Measurements from ENCODE around the gene PDZD2. TPM values are rescaled to one million over a fixed set of nuclear protein-coding genes. Genes with fewer than 3 reads are reported as not detected.

The PDZD2 gene
- total and polyA plus RNA-seq, 2 donors (not counting 3 experiments of a cell fraction or from before 2014, with no cell fraction given), result 0.66 to 6.9 TPM

DNA sequence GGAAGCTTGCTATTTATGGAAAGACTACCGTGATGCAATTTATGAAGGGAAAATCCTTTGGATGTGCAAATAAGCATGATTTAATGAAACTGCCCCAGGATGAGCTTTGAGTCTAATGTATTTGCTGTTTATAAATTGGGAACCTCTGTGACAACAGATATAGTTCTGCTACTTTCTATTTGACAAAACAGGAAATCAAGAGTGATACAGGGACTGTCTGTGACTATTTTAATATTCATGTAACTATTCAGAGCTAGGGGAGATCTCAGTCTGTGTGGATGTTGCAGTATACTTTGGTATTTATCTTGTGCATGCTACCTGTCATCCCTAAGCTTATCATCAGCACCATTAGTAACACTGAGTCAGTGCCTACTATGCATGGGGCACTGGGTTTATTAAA lies 132.1 kb downstream of the PDZD2 start:
- TF ChIP-seq EZH2 (IDR thresholded peaks at IDR 0.05; ENCODE audit: borderline replicate concordance, low read depth, low read length, severe bottlenecking) (no peak), JUN (IDR thresholded peaks at IDR 0.05; ENCODE audit: borderline replicate concordance, insufficient read depth, insufficient read length, low read depth) (no peak), POLR2A (IDR thresholded peaks at IDR 0.05; ENCODE audit: low read depth, low read length) (no peak), MYC (IDR thresholded peaks at IDR 0.05; ENCODE audit: low read depth, low read length) (no peak), GATA2 (IDR thresholded peaks at IDR 0.05; ENCODE audit: insufficient read depth, insufficient read length, low read depth, low read length) (no peak), CTCF (IDR thresholded peaks at IDR 0.05; ENCODE audit: extremely low read depth in 1 of 2, insufficient read depth in 1 of 2, low read depth in 1 of 2, low read length in 2 of 2) (no peak), FOS (IDR thresholded peaks at IDR 0.05; ENCODE audit: borderline replicate concordance, insufficient read depth, low read length) (no peak), POLR2AphosphoS5 (IDR thresholded peaks at IDR 0.05; ENCODE audit: insufficient read depth, low read depth, low read length) (no peak)
- TF ChIP-seq, protein P1, sequence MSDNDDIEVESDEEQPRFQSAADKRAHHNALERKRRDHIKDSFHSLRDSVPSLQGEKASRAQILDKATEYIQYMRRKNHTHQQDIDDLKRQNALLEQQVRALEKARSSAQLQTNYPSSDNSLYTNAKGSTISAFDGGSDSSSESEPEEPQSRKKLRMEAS (IDR thresholded peaks at IDR 0.05; ENCODE audit: insufficient read depth, insufficient read length), result no peak
- dilution Hi-C loops (cut with MboI; ENCODE audit: extremely low pct_ligation_motif_present, low sequenced_read_pairs) (no loop called here), intact Hi-C loops (cut with micrococcal nuclease) (no loop called here)
- CTCF ChIA-PET, result no interaction called here
- Histone ChIP-seq H3K79me2 (ENCODE audit: control insufficient read depth, insufficient read depth, low read length) (no peaks in the 10 kb centered on the region), H3K27me3 (ENCODE audit: control insufficient read depth in 2 of 2, insufficient read depth in 2 of 2, low read length in 2 of 2) (no peaks in the 10 kb centered on the region), H3K4me1 (ENCODE audit: control insufficient read depth, extremely low read depth, insufficient read depth, low read length) (no peaks in the 10 kb centered on the region), H2AFZ (ENCODE audit: low read depth, low read length) (no peak overlapping the region), H3K9me1 (replicated peaks; ENCODE audit: control insufficient read depth, extremely low read depth, insufficient read depth, low read length) (no peaks in the 10 kb centered on the region), H3K36me3 (ENCODE audit: control insufficient read depth in 2 of 2, extremely low read depth in 1 of 2, insufficient read depth in 2 of 2, low read length in 2 of 2) (no peaks in the 10 kb centered on the region), H3K27ac (ENCODE audit: insufficient read depth, low read depth, low read length) (no peak overlapping the region), H3K4me2 (ENCODE audit: insufficient read depth, low read length) (no peak overlapping the region), H3K4me3 (replicated peaks in 1 of 3; ENCODE audit: insufficient read depth in 1 of 3, low read depth in 1 of 3, low read length in 3 of 3) (no peak overlapping the region), H3K9me3 (replicated peaks; ENCODE audit: control insufficient read depth, insufficient read depth, low read length) (no peaks in the 10 kb centered on the region), H3K9ac (replicated peaks; ENCODE audit: extremely low read depth, insufficient read depth, low read length) (no peak overlapping the region), H4K20me1 (replicated peaks; ENCODE audit: control insufficient read depth, extremely low read depth, insufficient read depth, low read length) (no peaks in the 10 kb centered on the region)
- DNase-seq (ENCODE audit: low read depth, low spot score), result no peak
- POLR2A ChIA-PET, result no interaction called here
- FAIRE-seq, result no peak
- BruUV-seq (replicated peaks), result no TSS peak

Data from endothelial cell of umbilical vein (primary cell).